Measurements from ENCODE around the gene SNRNP48.

SNRNP48 gene, protein sequence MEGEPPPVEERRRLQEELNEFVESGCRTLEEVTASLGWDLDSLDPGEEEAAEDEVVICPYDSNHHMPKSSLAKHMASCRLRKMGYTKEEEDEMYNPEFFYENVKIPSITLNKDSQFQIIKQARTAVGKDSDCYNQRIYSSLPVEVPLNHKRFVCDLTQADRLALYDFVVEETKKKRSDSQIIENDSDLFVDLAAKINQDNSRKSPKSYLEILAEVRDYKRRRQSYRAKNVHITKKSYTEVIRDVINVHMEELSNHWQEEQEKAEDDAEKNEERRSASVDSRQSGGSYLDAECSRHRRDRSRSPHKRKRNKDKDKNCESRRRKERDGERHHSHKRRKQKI

DNA sequence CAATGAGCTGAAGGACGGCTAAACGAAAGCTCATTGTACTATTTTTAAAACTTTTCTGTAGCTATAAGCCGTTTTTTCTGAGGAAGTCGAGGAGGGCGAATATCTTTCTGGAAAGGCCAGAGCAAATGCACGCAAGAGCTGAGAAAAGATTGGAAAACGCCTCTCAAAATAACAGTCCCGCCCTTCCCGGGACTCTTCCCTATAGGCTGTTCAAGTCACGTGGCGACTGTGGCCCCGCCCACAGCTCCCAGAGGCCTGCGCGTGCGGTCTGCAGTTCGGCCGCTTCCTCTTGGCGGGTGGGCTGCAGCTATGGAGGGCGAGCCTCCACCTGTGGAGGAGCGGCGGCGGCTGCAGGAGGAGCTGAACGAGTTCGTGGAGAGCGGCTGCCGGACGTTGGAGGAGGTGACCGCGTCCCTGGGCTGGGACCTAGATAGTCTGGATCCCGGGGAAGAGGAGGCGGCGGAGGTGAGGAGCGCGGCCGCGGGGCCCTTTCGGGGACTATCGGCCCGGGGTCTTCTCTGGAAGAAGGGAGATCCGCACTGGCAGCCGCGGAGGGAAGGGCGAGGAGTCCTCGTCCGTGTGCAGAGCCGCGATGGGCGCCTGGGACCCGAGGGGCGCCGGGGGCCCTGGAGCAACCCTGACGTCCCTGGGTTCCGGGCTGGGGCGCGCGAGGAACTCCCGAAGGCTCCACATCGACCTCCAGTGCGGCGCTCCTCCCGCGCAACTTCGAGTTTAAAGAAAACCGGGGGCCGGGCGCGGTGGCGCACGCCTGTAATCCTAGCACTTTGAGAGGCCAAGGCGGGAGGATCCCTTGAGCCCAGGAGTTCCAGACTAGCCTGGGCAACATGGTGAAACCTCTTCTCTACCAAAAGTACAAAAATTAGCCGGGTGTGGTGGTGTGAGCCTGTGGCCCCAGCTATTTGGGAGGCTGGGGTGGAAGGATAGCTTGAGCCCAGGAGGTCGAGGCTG lies at the start of gene SNRNP48:
Gene SNRNP48 (plus strand): TSS at position 250 of the 969 bp plus-strand sequence. CDS start 60 bp downstream, at position 310.
- peak; percentile 79 to 91 for DNase-seq (ENCODE audit: low read depth in 2 of 2)

DNA sequence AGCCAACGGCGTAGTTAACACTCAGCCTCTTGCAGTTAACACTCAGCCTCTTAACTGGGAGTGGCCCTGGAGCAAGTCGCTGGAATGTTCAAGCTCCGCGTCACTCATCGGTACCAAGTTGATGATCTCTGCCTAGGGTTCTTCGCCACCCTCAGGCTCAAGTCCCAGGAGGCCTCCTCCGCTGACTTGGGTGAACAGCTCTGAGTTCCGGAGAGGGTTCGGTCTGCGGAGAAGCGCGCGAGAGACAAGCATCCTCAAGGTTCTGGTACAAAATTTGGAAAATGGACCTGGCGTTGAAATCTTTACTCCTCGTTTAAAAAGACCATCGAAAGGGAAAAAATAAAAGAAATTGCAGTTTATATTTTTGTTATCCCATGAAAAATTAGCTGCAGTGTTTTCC lies 49.4 kb upstream of the SNRNP48 start:
- no peak for DNase-seq (ENCODE audit: low read depth in 2 of 2)

DNA sequence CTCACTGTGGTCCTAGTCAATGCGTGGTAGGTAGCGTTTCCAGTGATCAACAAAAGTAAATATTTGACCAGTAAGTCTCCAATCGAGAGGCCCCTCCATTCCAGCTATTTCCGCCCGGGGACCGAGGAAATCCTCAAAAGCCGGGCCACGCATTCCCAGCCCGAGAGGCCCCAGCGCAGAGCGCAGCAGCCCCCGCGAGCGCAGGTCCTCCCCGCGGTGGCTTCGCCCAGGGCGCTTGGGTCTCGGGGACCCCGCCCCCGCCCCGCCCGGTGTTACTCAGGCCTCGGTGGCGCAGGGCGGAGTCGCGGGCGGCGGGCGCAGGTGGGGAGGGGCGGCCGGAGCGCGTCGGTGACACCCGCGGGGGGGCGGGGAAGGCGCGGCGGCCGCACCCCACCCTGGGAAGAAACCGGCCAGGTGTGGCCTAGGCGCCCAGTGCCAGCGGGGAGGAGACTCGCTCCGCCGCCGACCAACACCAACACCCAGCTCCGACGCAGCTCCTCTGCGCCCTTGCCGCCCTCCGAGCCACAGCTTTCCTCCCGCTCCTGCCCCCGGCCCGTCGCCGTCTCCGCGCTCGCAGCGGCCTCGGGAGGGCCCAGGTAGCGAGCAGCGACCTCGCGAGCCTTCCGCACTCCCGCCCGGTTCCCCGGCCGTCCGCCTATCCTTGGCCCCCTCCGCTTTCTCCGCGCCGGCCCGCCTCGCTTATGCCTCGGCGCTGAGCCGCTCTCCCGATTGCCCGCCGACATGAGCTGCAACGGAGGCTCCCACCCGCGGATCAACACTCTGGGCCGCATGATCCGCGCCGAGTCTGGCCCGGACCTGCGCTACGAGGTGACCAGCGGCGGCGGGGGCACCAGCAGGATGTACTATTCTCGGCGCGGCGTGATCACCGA lies 48.6 kb upstream of the SNRNP48 start, which contains the start of gene DSP:
Gene DSP (plus strand): TSS at position 497 of the 890 bp plus-strand sequence. CDS start 245 bp downstream, at position 742.
- DNase-seq (ENCODE audit: low read depth in 2 of 2), result peak in 1 of 2 experiments; percentile 11

DNA sequence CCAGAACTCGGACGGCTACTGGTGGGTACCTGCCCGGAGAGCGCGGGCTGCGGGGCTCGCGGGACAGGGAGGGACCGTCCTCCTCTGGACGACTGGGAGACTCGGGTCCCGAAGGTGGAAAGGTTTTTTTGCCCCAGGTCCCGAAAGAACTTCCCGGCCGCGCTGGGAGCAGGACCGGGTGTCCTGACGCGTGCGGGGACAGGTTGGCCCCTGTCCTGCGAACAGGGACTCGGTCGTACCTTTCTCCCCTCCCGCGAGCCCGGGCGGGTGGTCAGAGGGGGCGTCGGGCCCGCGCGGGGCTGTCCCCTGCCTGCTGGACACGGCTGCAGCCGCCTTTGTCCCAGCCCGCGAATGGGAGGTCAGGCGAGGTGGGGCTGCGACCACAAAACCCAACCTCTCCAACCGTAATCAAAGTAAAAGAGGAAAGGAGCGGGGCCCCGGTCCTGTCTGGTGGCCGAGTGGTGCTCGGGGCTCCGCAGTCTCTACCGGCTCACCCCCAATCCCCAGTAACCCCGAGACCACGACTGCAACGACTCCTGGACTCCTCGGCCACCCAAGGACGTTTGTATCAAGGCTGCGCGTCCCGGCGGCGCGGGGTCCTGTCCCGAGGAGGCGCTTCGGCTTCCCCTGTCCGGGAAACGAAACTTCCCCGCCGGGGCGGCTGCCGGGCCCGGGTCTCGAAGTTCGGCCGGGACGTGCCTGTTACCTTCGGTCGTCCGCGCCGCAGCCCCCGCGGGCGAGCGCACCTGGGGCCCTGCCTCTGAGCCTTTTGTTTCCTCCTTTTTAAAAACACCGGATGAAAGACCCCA lies 47.7 kb upstream of the SNRNP48 start:
- peak in 1 of 2 experiments; percentile 4 for DNase-seq (ENCODE audit: low read depth in 2 of 2)

DNA sequence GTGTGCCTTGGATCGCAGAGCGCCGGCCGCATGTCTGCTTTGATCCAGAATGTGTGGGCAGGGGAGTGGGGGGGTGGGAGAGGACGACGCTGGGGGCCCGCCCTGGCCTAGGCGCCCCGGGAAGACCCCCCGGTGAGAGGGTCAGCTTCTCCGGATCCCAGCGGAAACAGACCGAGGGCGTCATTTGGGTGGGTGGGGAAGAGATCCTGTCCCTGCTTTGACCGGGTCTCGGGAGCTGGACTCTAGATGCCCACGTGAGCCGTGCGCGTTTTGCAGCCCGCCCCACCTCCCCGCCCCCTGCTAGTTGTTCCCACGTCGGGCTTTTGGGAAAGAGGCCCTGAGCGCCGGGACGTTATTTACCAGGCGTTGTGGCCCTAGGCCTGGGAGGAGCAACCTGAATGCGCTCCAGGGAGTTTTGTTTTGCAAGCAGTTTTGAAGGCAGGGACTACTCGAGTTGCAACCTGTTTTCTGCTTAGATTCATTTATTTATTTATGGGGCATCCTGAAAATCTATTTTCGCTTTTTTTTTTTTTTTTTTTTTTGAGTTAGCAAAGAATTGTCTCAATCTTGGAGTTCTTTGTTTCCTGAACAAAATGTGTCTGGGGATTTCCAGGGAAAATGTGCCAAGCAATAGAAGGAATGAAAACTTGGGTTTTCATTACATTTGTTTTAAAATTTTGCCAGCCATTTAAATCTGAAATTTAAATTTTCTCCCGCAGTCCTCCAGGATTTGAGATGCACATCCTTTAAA lies 46.9 kb upstream of the SNRNP48 start:
- DNase-seq (ENCODE audit: low read depth in 2 of 2), result no peak

DNA sequence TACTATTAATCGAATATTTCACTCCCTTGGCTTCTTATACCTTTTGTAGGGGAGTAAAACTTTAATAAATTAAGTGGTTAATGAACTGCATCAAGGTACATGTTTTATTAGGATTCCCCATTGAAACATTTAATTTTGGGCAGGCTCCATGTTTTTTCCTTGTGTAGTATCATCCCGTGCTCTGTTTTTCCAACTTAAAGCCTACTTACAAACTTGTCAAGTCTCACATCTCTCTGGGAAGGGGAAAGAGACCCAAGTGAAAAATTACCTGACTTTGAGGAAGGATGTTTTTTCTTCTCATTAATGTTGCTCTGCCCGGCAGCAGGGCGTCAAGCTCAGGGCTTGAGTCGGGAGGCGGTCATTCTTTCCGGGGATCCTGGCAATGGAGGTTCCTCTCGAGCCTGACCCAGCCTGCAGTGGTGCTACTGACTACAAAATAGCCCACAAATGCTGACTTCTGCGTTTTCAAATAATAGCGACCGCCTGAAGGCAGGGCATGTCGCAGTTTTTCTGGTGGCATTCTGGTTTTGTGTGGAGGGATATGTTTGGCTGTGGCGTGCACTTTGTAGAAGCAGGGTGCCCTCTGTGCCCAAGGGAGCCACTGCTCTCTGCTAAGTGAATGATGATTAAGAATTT lies 46.1 kb upstream of the SNRNP48 start:
- no peak for DNase-seq (ENCODE audit: low read depth in 2 of 2)

DNA sequence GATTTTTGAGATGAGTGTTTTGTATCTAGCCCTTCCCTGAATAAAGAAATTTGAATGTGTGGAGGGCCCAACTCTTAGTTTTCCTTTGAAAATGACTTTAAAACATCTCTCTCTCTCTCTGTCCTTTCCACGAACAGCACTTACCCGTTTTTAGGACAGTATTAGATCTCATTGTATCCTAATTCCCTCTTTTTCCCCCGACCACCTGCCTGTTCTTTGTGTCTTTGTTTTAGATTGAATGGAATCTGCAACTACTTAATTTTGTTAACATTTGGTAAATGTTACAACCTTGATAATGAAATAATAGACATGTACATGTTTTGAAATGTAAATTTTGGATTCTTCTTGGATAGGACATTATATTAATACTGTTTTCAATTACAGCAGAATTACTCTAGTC lies 45.4 kb upstream of the SNRNP48 start:
- DNase-seq (ENCODE audit: low read depth in 2 of 2), result no peak

DNA sequence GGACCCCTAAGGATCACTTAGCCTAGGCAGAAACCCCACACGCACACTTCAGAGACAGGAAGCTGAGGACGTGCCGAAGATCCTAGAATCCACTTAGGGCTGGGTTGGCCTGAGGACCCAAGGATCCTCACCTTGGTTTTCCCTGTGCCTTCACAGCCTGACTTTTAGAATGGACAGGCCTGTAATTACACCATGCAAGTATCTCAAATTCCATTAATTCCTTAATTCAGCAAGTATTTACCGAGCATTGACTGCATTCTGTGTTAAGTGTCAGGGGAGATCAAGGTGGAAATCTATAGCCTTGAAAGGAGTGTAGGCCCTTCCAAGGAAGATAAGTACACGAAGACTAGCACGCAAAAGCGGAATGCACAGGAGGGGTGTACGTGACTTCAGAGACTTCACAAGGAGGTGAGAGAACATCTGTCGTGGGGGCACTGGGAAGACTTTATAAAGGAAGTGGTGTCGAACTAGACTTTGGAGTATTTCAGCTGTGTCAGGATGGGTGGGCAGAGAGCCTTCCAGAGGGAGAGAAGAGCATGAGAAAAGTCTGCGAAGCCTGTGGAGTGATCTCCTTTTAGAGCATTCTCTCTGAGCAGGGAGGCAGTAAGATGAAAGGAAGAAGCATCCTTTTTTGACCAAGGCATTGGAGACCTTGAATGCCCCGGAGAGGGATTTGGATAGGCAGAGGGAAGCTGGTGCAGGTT lies 44.5 kb upstream of the SNRNP48 start:
- no peak for DNase-seq (ENCODE audit: low read depth in 2 of 2)

DNA sequence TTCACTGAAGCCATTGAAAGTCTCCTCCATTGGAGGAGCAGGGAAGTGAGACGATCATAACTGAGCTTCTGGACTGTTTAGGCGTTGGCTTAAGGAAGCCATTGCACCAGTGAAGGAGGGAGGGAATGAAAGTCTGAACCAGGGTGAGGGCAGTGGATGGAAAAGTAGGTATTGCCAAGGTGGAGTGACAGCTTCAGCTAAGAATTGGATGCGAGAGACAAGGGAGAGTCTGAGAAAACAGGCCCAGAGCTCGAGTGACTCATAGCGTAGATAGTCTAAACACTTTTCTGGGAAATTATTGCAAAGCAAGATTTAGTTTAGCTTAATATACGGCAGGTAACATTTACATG lies 44.0 kb upstream of the SNRNP48 start:
- no peak for DNase-seq (ENCODE audit: low read depth in 2 of 2)

DNA sequence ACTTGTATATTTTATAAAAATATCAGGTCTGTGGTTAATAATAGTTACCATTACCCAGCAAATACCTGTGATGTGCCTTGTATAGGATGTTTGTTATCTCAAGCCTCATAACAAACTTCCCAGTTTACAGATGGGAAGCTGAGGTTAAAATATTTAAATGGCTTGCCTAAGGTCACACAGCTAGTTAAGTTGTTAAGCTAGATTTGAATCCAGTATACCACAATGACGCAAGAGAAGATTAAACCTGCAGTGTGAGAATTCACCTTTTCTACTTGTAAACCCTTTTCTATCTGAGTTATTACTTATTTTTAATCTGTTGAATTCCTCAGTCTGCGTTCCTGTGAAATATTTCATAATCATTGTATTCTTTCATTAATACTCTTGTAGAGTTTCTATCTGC lies 43.6 kb upstream of the SNRNP48 start:
- DNase-seq (ENCODE audit: low read depth in 2 of 2), result no peak

DNA sequence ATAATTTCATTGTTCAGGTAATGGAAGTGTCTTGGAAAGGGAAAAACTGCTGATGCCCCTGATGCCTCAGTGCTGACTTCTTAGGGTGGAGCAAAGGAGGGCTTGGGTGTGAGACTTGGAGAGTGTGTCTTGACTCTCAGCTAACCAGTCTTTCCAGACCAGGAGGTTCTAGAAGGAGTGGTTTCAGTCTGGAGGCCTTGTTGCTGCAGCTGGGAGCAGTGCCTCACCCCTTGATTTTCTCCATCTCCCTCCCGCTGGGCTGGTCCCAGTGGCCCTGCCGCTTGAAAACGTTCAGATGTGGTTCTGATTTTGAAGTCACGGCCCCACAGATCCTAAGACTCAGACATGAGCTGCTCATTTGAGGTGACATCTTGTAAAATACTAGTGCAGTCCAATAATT lies 43.1 kb upstream of the SNRNP48 start:
- DNase-seq (ENCODE audit: low read depth in 2 of 2), result no peak

DNA sequence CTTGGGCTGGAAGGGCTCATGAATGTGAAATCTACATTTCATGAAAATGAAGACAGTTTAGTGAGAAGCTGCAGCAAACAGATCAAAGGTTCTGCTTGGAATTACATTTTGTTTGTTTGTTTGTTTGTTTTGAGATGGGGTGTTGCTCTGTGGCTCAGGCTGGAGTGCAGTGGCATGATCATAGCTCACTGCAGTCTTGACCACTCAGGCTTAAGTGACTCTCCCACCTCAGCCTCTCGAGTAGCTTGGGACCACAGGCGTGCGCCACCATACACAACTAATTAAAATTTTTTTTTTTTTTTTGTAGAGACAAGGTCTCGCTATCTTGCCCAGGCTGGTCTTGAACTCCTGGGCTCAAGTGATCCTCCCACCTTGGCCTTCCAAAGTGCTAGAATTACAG lies 42.7 kb upstream of the SNRNP48 start:
- DNase-seq (ENCODE audit: low read depth in 2 of 2), result no peak

DNA sequence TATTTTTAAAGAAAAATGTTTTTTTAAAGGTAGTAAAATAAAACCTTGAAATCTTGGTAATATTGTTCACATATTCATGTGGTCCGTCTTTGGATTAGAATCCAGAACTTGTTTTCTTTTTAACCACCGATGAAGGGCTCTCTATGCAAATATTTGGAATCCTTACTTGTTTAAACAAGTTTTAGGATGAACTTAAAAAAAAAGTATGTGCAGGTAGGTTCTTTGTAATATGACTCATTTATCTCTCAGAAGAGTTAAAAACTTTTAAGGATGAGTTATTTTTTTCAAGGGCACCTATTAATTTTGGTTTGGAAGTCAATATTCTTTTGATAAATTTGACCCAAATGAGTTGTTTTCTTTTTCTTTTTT lies 39.6 kb upstream of the SNRNP48 start:
- DNase-seq (ENCODE audit: low read depth in 2 of 2), result no peak

DNA sequence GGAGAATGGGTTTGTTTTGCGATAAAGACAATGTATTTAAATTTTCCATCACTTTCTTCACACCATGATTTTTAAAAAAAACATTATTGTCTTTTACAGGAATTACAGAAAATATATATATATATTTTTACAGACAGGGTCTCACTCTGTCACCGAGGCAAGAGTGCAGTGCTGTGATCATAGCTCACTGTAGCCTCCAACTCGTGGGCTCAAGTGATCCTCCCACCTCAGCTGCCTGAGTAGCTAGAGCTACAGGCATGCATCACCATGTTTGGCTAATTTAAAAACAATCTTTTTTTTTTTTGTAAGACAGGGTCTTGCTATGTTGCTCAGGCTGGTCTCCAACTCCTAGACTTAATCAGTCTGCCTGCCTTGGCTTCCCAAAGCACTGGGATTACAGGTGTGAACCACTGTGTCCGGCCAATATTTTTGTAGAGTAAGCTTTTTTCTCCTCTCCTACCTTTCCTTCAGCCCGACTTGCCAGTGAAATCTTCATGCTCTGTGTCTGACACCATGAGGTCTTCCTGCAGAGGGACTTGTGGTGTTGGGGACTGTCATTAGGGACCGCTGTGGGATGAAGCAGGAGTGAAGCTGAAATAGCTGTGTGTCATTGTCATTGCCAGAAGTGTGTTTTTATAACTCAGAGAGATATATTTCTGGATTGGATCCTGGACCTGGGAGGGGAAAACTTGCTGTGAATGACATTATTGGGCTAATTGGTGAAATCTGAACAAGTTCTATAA lies 35.3 kb upstream of the SNRNP48 start:
- DNase-seq (ENCODE audit: low read depth in 2 of 2), result no peak

DNA sequence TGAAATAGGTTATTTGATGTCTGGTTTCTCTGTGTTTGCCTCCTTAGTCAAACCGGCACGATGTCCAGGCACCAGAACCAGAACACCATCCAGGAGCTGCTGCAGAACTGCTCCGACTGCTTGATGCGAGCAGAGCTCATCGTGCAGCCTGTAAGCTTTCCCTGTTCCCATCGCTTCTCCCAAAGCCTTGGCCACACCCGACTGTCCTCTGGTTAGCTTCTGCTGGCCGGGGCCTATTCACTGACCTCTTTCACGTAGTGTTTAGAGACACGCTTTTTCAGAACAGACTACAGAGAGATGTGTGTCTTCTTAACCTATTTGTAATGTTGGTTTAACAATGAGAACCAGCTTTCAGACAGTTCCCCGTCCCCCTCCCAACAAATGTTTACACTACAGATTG lies 34.3 kb upstream of the SNRNP48 start:
- DNase-seq (ENCODE audit: low read depth in 2 of 2), result no peak

DNA sequence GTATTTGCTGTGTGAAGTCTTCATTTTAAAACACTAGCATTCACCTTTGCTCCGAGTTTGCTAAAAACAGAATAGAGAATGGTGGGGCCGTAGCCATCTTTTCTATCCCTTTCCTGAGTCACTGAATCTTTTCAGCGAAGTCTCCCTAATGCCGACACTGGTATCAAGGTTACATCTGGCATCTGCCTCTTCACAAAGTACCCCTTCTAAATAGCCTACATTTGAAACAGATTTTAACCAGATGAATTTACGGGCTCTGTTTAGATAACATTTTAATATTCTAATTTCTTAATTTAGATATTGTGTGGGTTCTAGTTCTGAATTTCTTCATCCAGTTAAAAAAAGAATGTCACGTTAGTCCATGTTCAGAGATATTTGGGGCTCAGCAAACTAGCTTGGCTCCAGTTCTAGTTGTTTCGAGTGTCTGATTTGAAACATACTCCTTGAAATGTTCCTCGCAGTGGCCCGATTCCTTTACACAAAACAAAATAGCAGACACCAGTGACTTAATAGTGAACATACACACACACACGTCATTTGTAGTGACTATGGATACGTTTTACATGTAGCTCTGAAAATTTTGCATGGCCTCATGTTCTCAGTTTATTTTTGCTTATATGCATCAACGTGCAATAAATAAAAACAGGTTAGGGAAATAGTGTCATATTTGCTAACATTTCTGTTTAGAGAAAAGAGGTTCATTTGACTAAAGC lies 33.4 kb upstream of the SNRNP48 start:
- no peak for DNase-seq (ENCODE audit: low read depth in 2 of 2)

DNA sequence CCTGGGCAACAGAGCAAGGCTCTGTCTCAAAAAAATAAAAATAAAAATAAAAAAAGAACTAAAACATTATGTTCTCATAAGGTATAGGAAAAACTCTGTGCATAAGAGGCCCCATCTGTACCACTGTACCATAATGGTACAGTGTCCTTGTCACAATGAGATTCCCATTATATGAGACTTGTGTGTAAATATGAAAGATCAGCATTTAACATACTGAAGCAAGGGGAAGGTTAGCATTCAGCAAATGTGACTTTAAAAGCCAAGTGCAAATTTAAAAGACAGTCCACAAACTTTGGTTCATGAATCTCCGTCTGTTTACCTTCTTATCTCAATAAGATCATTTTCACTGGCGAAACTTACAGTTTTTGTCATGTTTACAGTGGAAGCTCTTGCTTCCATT lies 32.3 kb upstream of the SNRNP48 start:
- no peak for DNase-seq (ENCODE audit: low read depth in 2 of 2)

DNA sequence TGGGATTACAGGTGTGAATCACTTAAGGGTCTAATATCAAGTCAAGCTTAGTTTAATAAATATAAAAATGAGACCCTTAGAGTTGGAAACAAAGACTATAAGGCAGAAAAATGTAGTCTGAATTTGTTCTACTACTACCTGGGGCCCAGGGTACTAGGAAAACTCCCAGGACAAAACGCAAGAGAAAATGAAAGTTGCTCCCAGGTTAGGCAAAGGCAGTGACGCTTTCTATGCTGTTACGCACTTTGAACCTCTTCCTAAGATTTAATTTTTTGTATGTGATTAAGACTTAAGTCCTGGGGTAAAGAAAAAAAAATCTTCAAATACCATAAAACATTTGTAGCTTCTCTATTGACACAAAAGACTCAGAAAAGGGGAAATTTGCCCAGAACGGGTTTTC lies 31.2 kb upstream of the SNRNP48 start:
- no peak for DNase-seq (ENCODE audit: low read depth in 2 of 2)
